Stimulated activated CD8-positive, alpha-beta memory T cell treated with anti-CD3 and anti-CD28 coated beads, Interleukin-12 subunit alpha, Interleukin-12 subunit beta, amount 100 ng/mL, for 4 hours (primary cell): ENCODE results near the gene MGME1.
"Not testable (repeated sequence)": the region's sequence is repeated elsewhere in the genome, so short reads cannot be mapped to it uniquely, and the experiment has no call there.

Experiments
- DNase-seq: peaks from one replicate; pipeline ENCODE4 v3.0.0-alpha.2; 2020; ENCODE audit warnings: low read depth

Gene MGME1

DNA sequence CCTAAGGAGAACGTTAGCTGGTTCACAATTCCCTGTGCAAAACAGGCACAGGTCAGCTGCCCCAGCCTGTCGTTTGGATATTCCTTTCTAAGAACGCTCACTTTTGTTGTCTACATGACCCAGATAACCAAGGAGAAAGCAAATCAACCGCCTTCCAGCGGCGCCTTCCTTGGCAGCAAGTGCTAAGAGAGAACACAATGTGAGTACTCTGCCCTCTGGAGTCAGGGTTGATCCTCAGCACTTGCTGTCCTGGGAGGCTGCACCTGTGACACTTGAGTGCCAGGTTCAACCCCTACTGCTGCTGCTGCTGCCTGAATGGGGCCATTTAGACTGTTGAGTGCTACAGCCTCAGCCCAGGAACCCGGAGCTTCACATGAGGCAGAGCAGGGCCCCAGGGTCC, 52.1 kb downstream of the MGME1 start:
- DNase-seq, result no peak

DNA sequence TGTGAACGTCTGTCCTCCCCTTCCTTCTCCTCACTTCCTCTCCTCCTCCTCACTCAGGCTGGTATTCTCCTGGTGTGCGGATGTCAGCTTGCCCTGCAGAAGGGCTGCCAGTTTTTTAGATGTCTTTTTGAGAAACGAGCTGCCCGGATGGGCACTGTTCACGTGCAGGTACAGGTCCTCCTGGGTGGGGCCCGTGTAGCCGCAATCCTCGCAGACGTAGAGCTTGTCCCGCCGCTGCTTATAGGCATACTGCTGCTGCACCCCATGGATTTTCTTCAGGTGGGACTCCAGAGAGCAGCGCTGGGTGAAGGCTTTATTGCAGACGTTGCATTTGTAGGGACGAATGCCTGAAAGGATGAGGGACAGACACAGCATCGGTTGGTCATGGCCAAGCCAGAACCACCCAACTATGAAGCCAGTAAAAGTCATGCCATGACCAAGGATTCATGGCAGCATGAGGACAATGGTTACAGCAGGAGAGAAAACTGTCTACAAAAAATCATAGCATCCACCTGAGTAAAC, 55.8 kb downstream of the MGME1 start:
- DNase-seq, result no peak

DNA sequence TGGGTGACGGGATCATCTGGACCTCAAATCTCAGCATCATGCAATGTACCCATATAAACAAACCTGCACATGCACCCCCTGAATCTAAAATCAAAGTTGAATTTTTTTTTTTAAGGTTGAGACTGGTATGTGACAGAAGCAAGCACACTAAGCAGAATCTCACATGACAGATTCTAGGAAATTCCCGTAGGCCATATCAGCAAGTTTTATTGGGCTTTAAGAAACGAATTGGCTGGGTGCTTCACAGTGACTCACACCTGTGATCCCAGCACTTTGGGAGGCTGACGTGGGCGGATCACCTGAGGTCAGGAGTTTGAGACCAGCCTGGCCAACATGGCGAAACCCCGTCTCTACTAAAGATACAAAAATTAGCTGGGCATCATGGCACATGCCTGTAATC, 58.2 kb downstream of the MGME1 start:
- not testable (repeated sequence) for DNase-seq

DNA sequence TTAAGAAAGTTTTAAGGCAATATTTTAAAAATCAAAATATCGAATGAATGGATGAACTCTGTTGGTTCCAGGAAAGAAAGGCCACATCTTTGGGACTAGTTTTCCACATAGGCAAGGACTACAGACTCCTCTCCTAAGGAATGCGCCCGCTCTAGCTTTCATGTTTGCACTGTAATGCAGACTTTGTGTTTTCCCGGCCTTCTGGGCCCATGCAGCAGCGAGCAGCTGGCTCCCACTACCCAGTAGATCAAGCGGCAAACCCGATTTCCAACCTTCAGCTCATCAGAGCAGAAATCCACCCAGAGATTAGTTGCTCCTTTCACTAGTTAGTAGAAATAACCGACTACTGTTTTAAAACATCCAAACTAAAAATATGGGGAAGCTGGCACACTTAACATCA, 61.2 kb downstream of the MGME1 start:
- no peak for DNase-seq

DNA sequence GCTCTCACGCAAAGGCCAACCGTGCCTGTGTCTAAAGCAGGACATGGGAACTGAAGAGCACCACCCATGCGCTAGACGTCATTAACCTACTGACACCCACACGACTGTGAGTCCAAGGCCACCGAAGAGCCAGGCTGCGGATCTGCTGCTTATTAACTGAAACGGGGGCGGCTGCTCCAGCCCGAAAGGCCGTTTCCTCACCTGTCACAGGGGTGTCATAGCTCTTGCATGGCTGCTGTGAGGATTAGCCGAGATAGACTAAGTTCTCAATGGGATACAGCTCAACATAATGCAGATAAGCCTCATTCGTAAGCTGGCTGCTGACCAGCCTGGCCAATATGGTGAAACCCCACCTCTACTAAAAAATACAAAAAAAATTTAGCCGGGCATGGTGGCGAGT, 62.2 kb downstream of the MGME1 start:
- no peak for DNase-seq

DNA sequence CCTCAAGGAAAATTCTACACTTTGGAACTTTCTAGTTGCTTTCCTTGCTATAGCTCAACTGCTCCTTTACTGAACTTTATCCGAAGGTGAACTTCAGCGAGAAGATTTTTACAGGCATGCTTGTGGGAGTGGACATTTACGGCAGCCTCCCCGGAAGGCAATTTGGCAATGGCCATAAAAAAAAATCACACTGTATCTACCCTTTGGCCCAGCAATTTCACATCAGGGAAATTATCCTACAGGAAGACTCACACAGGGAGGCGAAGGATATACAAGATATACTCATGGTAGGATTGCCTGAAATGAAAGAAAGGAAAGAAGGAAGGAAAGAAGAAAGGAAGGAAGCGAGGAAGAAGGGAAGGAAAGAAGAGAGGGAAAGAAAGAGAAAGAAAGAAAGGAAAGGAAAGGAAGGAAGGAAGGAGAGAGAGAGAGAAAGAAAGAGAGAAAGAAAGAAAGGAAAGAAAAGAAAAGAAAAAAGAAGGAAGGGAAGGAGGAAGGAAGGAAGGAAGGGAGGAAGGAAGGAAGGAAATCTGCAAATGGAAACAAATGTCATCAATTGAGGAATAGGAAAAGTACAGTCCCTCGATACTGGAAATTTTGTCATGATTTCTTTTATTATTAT, 63.2 kb downstream of the MGME1 start:
- DNase-seq, result no peak

DNA sequence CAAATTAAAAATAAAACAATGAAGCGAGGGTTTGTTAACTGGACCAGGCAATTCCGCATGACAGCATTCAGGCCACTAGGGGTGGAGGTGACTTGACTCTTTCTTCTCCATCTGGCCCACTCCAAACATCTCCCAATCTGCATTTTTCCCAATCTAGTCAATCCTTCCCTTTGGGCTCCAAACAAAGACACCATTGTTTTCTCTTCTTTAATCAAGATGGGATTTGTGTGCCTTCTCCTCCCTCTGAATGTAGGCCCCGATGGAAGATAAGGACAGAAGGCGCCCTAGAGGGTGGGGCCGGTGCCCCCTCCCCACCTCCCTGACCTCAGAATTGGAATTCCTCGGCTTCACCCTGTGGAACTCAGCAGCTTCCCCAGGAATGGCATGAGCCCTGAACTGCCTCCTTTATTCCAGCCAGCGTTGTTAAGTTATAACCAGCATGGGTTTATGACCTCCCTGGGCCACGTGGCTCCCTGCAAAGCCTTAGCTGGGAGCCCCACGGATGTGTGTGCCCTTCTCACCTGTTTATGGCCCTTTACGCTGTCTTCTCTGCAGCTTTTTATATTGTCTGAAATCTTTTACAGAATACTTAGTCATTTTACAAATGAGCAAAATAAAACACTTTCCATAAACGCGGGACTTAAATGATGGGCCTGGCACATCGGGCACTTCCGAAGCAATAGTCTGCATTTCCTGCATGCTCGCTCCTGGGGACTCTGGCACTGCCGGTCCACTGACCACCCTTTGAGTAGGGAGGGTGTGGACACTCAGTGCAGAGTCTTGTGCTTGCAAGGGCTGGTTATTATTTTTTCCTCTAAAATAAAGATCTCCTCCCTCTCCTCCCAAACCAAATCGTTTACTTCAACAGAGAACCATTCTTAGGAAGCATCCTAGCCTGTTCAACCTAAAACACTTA, 64.4 kb downstream of the MGME1 start:
- no peak for DNase-seq

DNA sequence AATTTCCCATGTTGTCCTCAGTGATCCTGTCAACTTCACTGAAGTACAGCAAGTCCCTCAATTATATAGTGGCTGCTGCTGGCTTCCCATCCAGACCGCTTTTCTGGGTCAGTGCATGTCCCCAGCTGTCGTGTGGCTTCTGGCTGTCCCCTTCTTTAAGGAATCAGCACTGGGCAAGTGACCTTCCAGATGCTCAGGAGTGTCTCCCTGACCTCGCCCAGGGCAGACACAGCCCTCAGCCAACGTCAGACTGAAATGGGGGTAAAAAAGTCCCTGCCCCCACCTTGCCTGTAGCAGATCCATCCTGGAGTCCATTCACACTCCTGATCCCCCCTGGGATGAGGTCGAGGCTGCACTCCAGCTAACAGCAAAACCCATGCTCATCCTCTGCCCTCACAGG, 65.2 kb downstream of the MGME1 start:
- DNase-seq, result no peak

DNA sequence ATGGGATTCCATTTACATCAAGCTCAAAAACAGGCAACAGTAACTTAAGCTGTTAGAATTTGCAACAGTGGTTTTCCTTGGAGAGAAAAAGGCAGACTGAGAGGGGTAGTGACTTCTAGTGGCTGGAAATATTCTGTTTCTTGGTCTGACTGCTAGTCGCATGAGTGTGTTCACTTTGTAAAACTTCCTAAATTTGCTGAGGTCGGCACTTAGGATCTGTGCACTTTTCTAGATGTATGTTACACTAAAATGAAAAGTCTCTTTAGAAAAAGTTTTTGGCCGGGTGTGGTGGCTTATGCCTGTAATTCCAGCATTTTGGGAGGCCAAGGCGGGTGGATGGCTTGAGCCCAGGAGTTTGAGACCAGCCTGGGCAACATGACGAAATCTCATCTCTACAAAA, 70.2 kb downstream of the MGME1 start:
- DNase-seq, result no peak
